SKM-1 (cell line): ENCODE measurements around the gene ICE2.

Experiments
- DNase-seq: peaks from one replicate; lab custom pipeline; 2025; ENCODE audit not compliant: unreplicated experiment; lab: John Stamatoyannopoulos, UW

Gene ICE2

DNA sequence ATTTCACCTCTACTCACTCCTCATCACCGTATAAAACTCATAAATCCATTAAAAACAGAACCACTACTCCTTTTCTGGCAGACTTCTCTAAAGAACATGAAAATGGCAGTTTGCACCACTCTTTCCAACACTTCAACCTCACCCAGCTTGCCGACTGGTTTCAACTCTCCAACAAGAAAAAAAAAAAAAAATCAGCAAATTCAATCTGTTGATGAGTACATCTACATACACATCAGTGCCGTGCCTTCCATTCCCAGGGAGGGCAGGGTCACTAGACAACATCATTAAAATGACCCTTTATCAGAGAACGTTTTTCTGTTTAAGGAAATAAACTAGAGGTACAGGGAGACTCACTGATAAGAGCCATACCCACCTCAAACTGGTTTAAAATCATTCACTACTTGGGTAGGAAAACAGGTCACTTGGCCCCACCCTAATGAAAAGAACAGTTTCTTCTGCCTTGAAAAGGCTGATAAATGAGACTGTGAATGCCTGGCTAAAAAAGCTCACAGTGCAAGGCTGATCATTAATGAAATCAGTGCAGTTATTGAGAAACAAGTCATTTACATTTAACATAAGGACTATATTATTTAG is 87.1 kb downstream of the ICE2 start:
- DNase-seq = no peak

DNA sequence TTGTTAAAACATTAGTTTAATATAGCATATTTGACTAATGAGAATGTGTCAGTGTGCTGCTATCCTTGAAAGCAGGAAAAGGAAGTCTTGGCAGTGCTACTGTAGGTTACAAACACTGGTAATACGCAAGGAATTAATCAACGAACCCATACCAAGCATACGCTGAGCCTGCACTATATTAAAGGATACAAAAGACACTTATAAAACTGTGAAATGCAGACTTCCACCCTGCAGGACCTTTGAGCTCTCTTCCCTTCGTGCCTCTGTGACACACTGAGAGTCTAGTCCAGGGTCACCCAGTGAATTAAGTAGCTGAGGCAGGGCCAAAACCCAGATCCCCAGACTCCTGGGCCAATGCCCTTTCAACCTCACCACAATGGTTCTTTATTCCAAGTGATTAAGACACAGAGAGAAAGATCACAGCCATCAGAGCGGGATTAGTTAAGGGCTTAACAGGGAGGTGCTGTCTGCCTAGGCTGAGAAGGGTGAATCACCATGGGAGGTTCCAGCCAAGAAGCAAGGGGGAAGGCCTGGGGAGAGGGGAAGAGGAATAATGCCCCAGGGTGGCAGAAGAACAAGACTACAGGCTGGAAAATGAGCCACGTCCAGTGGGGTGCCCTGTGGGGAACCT is 88.0 kb downstream of the ICE2 start:
- no peak for DNase-seq

DNA sequence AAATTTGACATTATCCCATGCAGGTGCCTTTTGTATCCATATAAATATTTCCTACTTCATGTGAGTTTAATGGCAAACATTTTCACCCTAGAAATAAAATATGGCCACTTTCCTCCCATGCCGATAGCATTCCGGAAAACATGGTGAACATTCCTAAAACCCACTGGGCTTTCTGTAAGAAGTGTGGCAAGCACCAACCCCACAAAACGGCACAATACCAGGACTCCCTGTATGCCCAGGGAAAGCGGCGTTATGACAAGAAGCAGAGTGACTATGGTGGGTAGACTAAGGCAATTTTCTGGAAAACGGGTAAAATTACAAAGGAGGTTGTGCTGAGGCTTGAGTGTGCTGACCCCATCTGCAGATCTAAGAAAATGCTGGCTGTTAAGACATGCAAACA is 88.7 kb downstream of the ICE2 start:
- no peak for DNase-seq

- DNase-seq = no peak
These were observed 89.5 kb downstream of the ICE2 start for GRCh38 chr15:60389261-60390077.

GRCh38 chr15:60387321-60387720 is 91.6 kb downstream of the ICE2 start:
- DNase-seq = no peak

DNA sequence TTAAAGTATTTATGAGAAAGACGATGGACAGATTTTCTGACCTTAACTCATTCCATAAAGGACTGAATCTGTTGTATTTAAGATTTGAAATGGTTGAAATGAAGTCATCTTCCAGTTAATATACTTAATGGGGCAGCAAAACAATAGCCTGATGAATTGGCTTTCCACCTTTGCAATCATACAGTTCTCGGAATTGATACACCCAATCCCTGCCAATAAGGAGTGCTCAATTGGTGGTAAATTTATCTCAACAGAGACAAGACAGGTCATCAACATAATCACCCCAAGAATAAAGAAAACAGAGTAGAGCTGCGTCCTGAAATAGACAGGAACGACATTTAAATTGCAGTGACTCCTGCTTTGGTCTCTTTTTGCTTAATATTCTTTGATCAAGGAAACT is 92.3 kb downstream of the ICE2 start:
- no peak for DNase-seq

GRCh38 chr15:60385620-60386552 is 93.1 kb downstream of the ICE2 start:
- DNase-seq = no peak

- DNase-seq = no peak
These were observed 94.3 kb downstream of the ICE2 start for GRCh38 chr15:60384526-60385126.

DNA sequence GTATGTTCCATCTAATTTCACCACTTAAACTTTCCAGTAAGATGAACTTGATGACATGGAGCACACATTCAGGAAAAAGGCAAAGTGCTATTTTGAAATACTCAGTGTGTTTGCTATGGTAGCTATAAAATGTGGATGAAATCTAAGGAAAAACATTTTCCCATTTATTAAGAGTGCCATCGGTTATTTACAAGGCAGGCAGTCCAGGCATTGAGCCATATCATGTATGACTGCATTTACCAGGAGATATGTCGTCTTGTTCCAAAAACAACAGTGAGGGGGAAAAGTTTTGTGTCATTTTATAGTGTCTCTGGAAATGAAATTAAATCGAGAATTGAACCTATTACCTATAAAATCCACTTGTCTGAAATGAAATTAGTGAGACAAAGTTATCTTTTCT is 94.9 kb downstream of the ICE2 start:
- DNase-seq = no peak

DNA sequence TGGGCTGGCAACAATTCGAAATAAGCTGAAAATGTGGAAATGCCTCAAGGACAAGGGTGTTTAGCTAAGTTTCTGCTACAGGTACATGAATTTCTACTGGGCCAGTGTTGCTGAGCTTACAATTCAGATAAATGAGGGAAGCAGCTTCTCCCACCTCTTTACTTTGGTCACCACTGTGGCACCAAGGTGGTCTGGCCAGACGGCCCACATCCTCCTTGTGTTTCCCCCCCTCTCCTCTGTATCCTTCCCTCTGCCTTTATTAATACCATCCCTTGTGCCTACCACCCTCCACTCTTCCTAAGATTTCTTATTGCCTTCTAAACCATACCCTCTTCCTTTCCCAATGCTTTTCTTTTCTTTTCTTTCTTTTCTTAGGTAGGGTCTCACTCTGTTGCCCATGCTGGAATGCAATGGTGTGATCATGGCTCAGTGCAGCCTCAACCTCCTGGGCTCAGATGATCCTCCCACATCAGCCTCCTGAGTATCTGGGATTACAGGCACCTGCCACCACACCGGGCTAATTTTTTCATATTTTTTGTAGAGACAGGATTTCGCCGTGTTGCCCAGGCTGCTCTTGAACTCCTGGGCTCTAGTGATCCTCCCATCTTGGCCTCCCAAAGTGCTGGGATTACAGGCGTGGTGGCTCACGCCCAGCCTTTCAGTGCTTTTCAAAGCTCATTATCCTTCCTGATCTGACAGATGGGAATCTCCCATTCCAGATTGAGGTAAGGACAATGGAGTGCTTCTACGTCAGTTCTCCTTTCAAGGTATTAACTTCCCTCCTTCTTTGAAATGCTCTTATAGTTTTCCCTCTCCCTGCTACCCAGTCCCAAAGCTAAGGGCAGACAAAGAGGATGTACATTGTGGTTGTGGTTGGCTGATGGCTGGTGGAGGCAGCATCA is 95.9 kb downstream of the ICE2 start:
- no peak for DNase-seq

DNA sequence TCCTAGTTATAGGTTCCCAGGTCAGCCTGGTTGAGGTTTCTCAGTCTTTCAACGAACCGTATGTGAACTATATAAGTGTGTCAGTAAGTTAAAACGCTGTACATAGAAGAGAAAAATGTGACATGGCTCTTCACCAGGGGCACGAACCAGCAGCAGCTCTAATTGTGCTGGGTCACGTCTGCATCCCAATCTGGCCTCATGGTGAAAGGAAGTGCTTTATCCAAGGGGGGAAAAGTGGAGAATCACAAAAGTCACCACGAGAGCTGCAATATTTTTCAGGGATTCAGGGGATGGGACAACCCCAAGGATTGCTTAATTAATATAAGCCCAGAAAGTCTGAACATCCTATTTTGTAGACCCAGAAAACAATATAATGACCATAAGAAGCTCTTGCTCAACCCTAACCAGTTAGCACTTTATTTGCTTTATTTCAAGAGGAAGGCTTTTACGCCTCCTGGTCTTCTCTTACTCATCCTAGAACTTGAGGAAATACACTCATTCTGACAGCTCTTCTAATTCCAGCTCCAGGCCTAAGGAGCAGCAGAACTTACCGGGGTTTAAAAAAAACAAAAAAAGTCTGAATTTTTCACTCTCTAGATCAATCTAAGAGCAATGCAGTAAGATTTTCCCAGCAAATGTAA is 97.7 kb downstream of the ICE2 start:
- no peak for DNase-seq

- no peak for DNase-seq
These were observed 99.2 kb downstream of the ICE2 start for GRCh38 chr15:60379525-60380274.

DNA sequence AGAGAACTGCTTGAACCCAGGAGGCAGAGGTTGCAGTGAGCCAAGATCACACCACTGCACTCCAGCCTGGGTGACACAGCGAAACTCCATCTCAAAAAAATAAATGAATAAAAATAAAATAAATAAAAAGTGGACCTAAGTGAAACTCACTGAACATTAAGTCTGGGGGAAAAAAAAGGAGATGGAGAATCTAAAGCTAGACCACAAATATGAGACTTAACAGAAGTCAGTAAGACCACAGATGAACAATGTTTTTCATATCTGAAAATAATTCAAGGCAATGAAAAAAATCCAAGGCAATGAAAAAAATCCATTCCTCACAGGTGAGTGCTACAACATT is 99.8 kb downstream of the ICE2 start:
- no peak for DNase-seq

GRCh38 chr15:60376677-60377095 is 102.3 kb downstream of the ICE2 start:
- no peak for DNase-seq

DNA sequence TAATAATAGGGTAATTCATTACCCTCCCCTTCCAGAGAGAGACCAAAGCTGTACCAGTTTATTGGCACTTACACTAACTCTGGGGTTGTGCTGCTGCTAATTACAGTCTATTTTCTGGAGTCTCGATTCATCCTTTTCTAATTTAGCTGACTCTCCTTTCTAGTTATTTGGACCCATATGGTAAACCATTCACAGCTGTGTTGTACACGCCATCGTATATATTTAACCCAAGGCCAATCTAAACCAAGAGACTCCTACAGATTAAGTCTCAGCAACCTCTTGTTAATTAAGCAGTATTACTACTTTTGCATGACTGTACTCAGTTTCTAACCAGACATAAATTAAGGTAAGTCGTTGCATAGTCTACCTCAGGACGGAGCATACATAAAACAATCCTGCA is 103.6 kb downstream of the ICE2 start:
- no peak for DNase-seq

GRCh38 chr15:60374628-60375081 is 104.3 kb downstream of the ICE2 start:
- no peak for DNase-seq

DNA sequence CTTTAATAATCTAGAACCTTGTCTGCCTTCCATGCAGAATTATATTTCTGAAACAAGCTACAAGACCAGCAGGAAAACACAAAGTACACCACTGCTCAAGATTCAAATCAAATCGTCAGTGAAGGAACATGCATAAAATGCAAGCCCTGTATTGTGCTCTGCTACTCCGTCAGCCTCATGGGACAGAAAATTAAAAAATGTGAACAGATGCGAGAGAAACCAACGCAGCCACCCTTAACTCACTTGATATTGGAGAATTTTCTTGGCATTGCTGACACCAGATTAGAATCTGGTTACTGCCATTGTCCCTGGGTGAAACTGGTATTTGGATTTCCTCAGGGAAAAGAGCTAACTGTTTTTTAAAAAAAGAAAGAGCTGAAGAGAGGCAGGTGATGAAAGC is 104.7 kb downstream of the ICE2 start:
- DNase-seq = no peak

- DNase-seq = no peak
These were observed 105.2 kb downstream of the ICE2 start for GRCh38 chr15:60373745-60374144.

DNA sequence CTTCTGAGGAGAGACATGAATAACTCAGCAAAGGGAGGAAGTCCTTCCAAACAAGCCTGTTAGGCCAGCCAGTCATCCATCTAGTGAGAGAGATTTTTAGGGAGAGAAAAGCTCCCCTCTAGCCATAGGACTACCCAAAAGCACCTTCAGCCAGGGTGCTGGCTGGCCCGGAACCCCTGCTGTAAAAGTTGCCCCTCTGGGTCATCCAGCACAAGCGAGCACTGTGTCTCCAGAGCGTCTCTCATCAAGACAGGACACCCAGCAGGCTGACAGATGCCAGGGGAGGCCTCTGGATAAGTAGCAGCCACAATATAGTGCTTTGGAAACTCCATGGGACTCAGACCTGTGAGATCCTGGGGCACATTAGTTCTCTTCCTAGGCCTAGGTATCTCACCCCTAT is 105.6 kb downstream of the ICE2 start:
- DNase-seq = no peak
